NCI-H345 (cell line): Measurements from ENCODE around the gene CCDC148.

Experiments
- DNase-seq: peaks from one replicate; lab custom pipeline; 2025; lab: John Stamatoyannopoulos, UW

Gene CCDC148

GRCh38 chr2:158205215-158205614, 251.3 kb downstream of the CCDC148 start:
- DNase-seq, result peak; percentile 51

- no peak for DNase-seq
These were observed 251.8 kb downstream of the CCDC148 start for GRCh38 chr2:158204741-158205165.

- peak; percentile 72 for DNase-seq
These were observed 254.3 kb downstream of the CCDC148 start for GRCh38 chr2:158202161-158202815.

- no peak for DNase-seq
These were observed 256.5 kb downstream of the CCDC148 start for GRCh38 chr2:158199928-158200650.

GRCh38 chr2:158197940-158198339, 258.6 kb downstream of the CCDC148 start:
- no peak for DNase-seq

- DNase-seq, result no peak
These were observed 262.3 kb downstream of the CCDC148 start for GRCh38 chr2:158194229-158194628.

- DNase-seq, result no peak
These were observed 263.8 kb downstream of the CCDC148 start for GRCh38 chr2:158192515-158193443.

GRCh38 chr2:158191076-158191895, 265.3 kb downstream of the CCDC148 start:
- DNase-seq, result no peak

GRCh38 chr2:158189526-158189925, 267.0 kb downstream of the CCDC148 start:
- DNase-seq, result no peak

- no peak for DNase-seq
These were observed 268.6 kb downstream of the CCDC148 start for GRCh38 chr2:158187908-158188307.

GRCh38 chr2:158184556-158185343, 271.8 kb downstream of the CCDC148 start:
- no peak for DNase-seq

- DNase-seq, result no peak
These were observed 272.6 kb downstream of the CCDC148 start for GRCh38 chr2:158184001-158184400.

- DNase-seq, result no peak
These were observed 273.8 kb downstream of the CCDC148 start for GRCh38 chr2:158182676-158183295.

GRCh38 chr2:158181171-158181570, 275.4 kb downstream of the CCDC148 start:
- DNase-seq, result no peak

- DNase-seq, result peak; percentile 11
These were observed 276.9 kb downstream of the CCDC148 start for GRCh38 chr2:158179660-158180059.

- DNase-seq, result no peak
These were observed 277.9 kb downstream of the CCDC148 start for GRCh38 chr2:158178646-158179045.

- no peak for DNase-seq
These were observed 281.6 kb downstream of the CCDC148 start for GRCh38 chr2:158174956-158175355.

- DNase-seq, result no peak
These were observed 282.1 kb downstream of the CCDC148 start for GRCh38 chr2:158174495-158174894.

GRCh38 chr2:158172719-158173118, 283.8 kb downstream of the CCDC148 start:
- DNase-seq, result no peak

GRCh38 chr2:158154596-158154995, 302.0 kb downstream of the CCDC148 start:
- DNase-seq, result no peak
